Inflammatory macrophage (primary cell): ENCODE data around the gene CCS.
"Not testable (repeated sequence)": the region's sequence is repeated elsewhere in the genome, so short reads cannot be mapped to it uniquely, and the experiment has no call there.

Experiments used
- DNase-seq, 2 donors: peaks; one replicate each; pipeline ENCODE4 v3.0.0-alpha.2; 2020 to 2022

CCS gene

GRCh38 chr11:66629356-66629755 is 36.4 kb downstream of the CCS start:
- DNase-seq = no peak

GRCh38 chr11:66631883-66632282 is 38.9 kb downstream of the CCS start:
- DNase-seq = no peak

GRCh38 chr11:66632952-66633351 is 40.0 kb downstream of the CCS start:
- no peak for DNase-seq

GRCh38 chr11:66636411-66636810 is 43.4 kb downstream of the CCS start:
- no peak for DNase-seq

GRCh38 chr11:66637557-66638176 is 44.7 kb downstream of the CCS start:
- DNase-seq = no peak

GRCh38 chr11:66638177-66639065 is 45.4 kb downstream of the CCS start, which contains the start of gene RBM4:
Gene RBM4, plus strand, starts transcription at chr11:66638703. Its CDS starts 1,009 bp downstream, at chr11:66639712.
- DNase-seq = peak; percentile 100

- peak; percentile 24 to 30 for DNase-seq
Observed at GRCh38 chr11:66639066-66639813, 46.3 kb downstream of the CCS start.

GRCh38 chr11:66639814-66640340 is 46.9 kb downstream of the CCS start:
- not testable (repeated sequence) for DNase-seq

GRCh38 chr11:66641834-66642233 is 48.8 kb downstream of the CCS start:
- no peak for DNase-seq

GRCh38 chr11:66643745-66644437 is 50.9 kb downstream of the CCS start:
- no peak for DNase-seq

GRCh38 chr11:66646828-66647227 is 53.8 kb downstream of the CCS start:
- peak in 1 of 2 donors; percentile 11 for DNase-seq

GRCh38 chr11:66649903-66650302 is 56.9 kb downstream of the CCS start:
- DNase-seq = no peak

GRCh38 chr11:66651016-66651415 is 58.0 kb downstream of the CCS start:
- DNase-seq = no peak

GRCh38 chr11:66652651-66653050 is 59.7 kb downstream of the CCS start:
- no peak for DNase-seq

GRCh38 chr11:66653123-66653522 is 60.1 kb downstream of the CCS start:
- no peak for DNase-seq
